ENCODE data around the gene RAPGEF4.

DNA sequence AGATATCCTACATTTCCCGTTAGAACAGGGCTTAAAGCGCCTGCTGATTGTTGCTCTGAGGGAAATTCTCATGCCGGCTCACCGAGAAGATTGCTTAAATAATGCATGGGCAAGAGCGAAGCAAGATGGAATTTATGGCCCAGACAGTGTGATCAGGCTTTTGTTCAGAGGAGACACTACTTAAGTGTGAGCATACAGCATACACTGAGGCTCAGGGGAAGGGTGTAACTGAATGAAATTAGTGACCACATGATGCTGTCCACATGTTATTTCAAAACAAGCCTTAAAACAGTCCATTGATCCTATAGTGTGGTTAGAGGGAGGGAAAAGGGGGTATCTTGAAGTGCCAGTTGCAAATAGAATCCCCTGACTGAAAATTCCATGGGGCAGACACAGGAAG is 125.5 kb downstream of the RAPGEF4 start:
- no peak for TF ChIP-seq POLR2AphosphoS5 (IDR thresholded peaks at IDR 0.05)
- no peak for TF ChIP-seq POLR2A (IDR thresholded peaks at IDR 0.05)
- TF ChIP-seq CTCF (IDR thresholded peaks at IDR 0.05), result no peak
- no peak for TF ChIP-seq EP300 (IDR thresholded peaks at IDR 0.05)

Measured in stomach (tissue), 4 donors.